SK-N-SH (cell line): ENCODE data around the gene THSD4. TPM values are rescaled to one million over a fixed set of nuclear protein-coding genes. Genes with fewer than 3 reads are reported as not detected.

Experiments used
- CTCF ChIA-PET: fragments of 300-600, 350-600 bp; formaldehyde crosslinking; extraction: SDS; loops from one replicate; lab custom pipeline; 2021; lab: Yijun Ruan, JAX
- POLR2A ChIA-PET: fragments of 350-600 bp; sonication (Branson Sonifier 250); formaldehyde crosslinking; extraction: SDS; loops from one replicate; lab custom pipeline; 2020; ENCODE audit warnings: antibody characterized with exemption, inconsistent platforms; lab: Yijun Ruan, JAX
- DNase-seq: peaks from one replicate; pipeline ENCODE4 v3.0.0; 2012
- H2AFZ ChIP-seq: fragments of 200-600 bp; sonication (generic); 2 replicates; pipeline ENCODE4 v1.8.1; 2016; ENCODE audit warnings: antibody characterized with exemption, mild to moderate bottlenecking, low read depth
- H3F3A ChIP-seq: fragments of 200-600 bp; sonication (generic); replicated peaks from 2 replicates; pipeline ENCODE3; 2016; ENCODE audit warnings: antibody characterized with exemption, mild to moderate bottlenecking; ENCODE audit not compliant: insufficient read depth
- H3K27ac ChIP-seq, 2 experiments: fragments of 200-500 bp in 1 of 2; fragments of 200-600 bp in 1 of 2; sonication (Bioruptor generic) in 1 of 2; sonication (generic), shearing (Covaris generic) in 1 of 2; 2 replicates each; pipeline versions ENCODE4 v1.5.1 to v1.6.1; 2014 to 2016; ENCODE audit warnings: low read depth in 2 of 2, inconsistent platforms in 1 of 2, low read length in 1 of 2, mild to moderate bottlenecking in 1 of 2, mixed read lengths in 1 of 2
- H3K27me3 ChIP-seq: fragments of 200-600 bp; sonication (generic), shearing (Covaris generic); 2 replicates; pipeline ENCODE4 v1.6.1; 2016; ENCODE audit warnings: mixed run types; ENCODE audit not compliant: insufficient read depth
- H3K36me3 ChIP-seq, 2 experiments: fragments of 200-500 bp in 1 of 2; fragments of 200-600 bp in 1 of 2; sonication (Bioruptor generic) in 1 of 2; sonication (generic) in 1 of 2; replicated peaks in 1 of 2; 2 replicates each; pipeline versions ENCODE3 to v1.5.1; 2014 to 2016; ENCODE audit warnings: low read length in 1 of 2, mild to moderate bottlenecking in 1 of 2; ENCODE audit not compliant: insufficient read depth in 2 of 2, control insufficient read depth in 1 of 2
- H3K4me1 ChIP-seq, 2 experiments: fragments of 200-500 bp in 1 of 2; fragments of 200-600 bp in 1 of 2; sonication (Bioruptor generic) in 1 of 2; sonication (generic), shearing (Covaris generic) in 1 of 2; 2 replicates each; pipeline versions ENCODE4 v1.5.1 to v1.6.1; 2014 to 2016; ENCODE audit warnings: low read depth in 1 of 2, low read length in 1 of 2, mixed run types in 1 of 2; ENCODE audit not compliant: insufficient read depth in 2 of 2, control insufficient read depth in 1 of 2
- H3K4me2 ChIP-seq: fragments of 200-600 bp; sonication (generic), shearing (Covaris generic); 2 replicates; pipeline ENCODE4 v1.6.1; 2017; ENCODE audit warnings: mixed run types
- H3K4me3 ChIP-seq, 2 experiments: fragments of 200-500 bp in 1 of 2; fragments of 200-600 bp in 1 of 2; sonication (Bioruptor generic) in 1 of 2; sonication (generic), shearing (Covaris generic) in 1 of 2; 2 replicates each; pipeline versions ENCODE4 v1.5.1 to v1.8.1; 2014 to 2016; ENCODE audit warnings: low read depth in 2 of 2, inconsistent platforms in 1 of 2, low read length in 1 of 2, mild to moderate bottlenecking in 1 of 2, mixed read lengths in 1 of 2, moderate library complexity in 1 of 2
- H3K79me2 ChIP-seq: fragments of 200-600 bp; sonication (generic); 2 replicates; pipeline ENCODE4 v1.8.1; 2017; ENCODE audit warnings: mild to moderate bottlenecking; ENCODE audit not compliant: insufficient read depth
- H3K9ac ChIP-seq: fragments of 200-600 bp; sonication (generic); 2 replicates; pipeline ENCODE4 v1.6.1; 2017; ENCODE audit warnings: mixed run types
- H3K9me2 ChIP-seq: fragments of 200-600 bp; sonication (generic); 2 replicates; pipeline ENCODE4 v1.6.1; 2017; ENCODE audit warnings: mixed run types
- H3K9me3 ChIP-seq: fragments of 200-600 bp; sonication (generic); 2 replicates; pipeline ENCODE4 v1.6.1; 2017; ENCODE audit warnings: mixed run types, mild to moderate bottlenecking, moderate library complexity
- H4K20me1 ChIP-seq: fragments of 200-600 bp; sonication (generic); 2 replicates; pipeline ENCODE4 v1.6.1; 2017; ENCODE audit warnings: mild to moderate bottlenecking, mixed run types; ENCODE audit not compliant: insufficient read depth
- CHD2 ChIP-seq: fragments of 150-350 bp; IDR thresholded peaks from 2 replicates; pipeline ENCODE4 v1.6.1; 2018; ENCODE audit warnings: low read length; ENCODE audit not compliant: partially characterized antibody
- CTCF ChIP-seq: fragments of 200-600 bp; sonication (generic); IDR thresholded peaks from 2 replicates; pipeline ENCODE4 v1.6.1; 2017; ENCODE audit warnings: antibody characterized with exemption, mild to moderate bottlenecking, moderate library complexity
- ELF1 ChIP-seq: IDR thresholded peaks from 2 replicates; pipeline ENCODE4 v1.4.0; 2012
- EZH2phosphoT487 ChIP-seq: fragments of 200-600 bp; sonication (generic); IDR thresholded peaks from 2 replicates; pipeline ENCODE4 v1.6.1; 2017; ENCODE audit warnings: low read depth, mixed run types, mild to moderate bottlenecking, antibody characterized with exemption, moderate library complexity, borderline replicate concordance
- FOSL2 ChIP-seq: IDR thresholded peaks from 2 replicates; pipeline ENCODE4 v1.4.0; 2012; ENCODE audit warnings: low read depth, mild to moderate bottlenecking, moderate library complexity, borderline replicate concordance
- FOXM1 ChIP-seq: IDR thresholded peaks from 2 replicates; pipeline ENCODE4 v1.4.0; 2012; ENCODE audit warnings: low read depth, mild to moderate bottlenecking
- GATA2 ChIP-seq: sonication (generic); formaldehyde crosslinking; IDR thresholded peaks from 2 replicates; pipeline ENCODE4 v1.5.0; 2020; ENCODE audit warnings: mild to moderate bottlenecking, missing genetic modification reagents
- IRF3 ChIP-seq: fragments of 150-350 bp; IDR thresholded peaks from 2 replicates; pipeline ENCODE4 v1.6.1; 2016; ENCODE audit warnings: mild to moderate bottlenecking, low read depth, low read length
- JUND ChIP-seq: IDR thresholded peaks from 2 replicates; pipeline ENCODE4 v1.4.0; 2012
- MEF2A ChIP-seq: IDR thresholded peaks from 2 replicates; pipeline ENCODE4 v1.4.0; 2012; ENCODE audit warnings: low read depth, borderline replicate concordance
- MXI1 ChIP-seq: IDR thresholded peaks from 2 replicates; pipeline ENCODE4 v1.6.1; 2012; ENCODE audit warnings: mild to moderate bottlenecking, low read depth, low read length, improper control_type of control experiment
- NFIC ChIP-seq: IDR thresholded peaks from 2 replicates; pipeline ENCODE4 v1.4.0; 2012; ENCODE audit warnings: borderline replicate concordance
- PBX3 ChIP-seq: IDR thresholded peaks from 2 replicates; pipeline ENCODE4; 2012
- POLR2AphosphoS5 ChIP-seq: IDR thresholded peaks from 2 replicates; pipeline ENCODE4 v1.6.1; 2012; ENCODE audit warnings: low read depth, low read length
- RAD21 ChIP-seq: IDR thresholded peaks from 2 replicates; pipeline ENCODE4 v1.6.1; 2012; ENCODE audit warnings: mild to moderate bottlenecking, low read length
- RCOR1 ChIP-seq: fragments of 150-350 bp; IDR thresholded peaks from 2 replicates; pipeline ENCODE4 v1.6.1; 2017; ENCODE audit warnings: antibody characterized with exemption, low read length
- RFX5 ChIP-seq: IDR thresholded peaks from 2 replicates; pipeline ENCODE4 v1.6.1; 2012; ENCODE audit warnings: mild to moderate bottlenecking, improper control_type of control experiment, low read length
- RXRA ChIP-seq: IDR thresholded peaks from 2 replicates; pipeline ENCODE4 v1.4.0; 2012; ENCODE audit warnings: low read depth, mild to moderate bottlenecking, borderline replicate concordance
- TEAD4 ChIP-seq: IDR thresholded peaks from 2 replicates; pipeline ENCODE4 v1.4.0; 2012; ENCODE audit warnings: mild to moderate bottlenecking, borderline replicate concordance; ENCODE audit not compliant: insufficient read depth
- USF2 ChIP-seq: fragments of 150-350 bp; IDR thresholded peaks from 2 replicates; pipeline ENCODE4 v1.6.1; 2017; ENCODE audit warnings: antibody characterized with exemption, low read length, low read depth, borderline replicate concordance
- YY1 ChIP-seq: IDR thresholded peaks from 2 replicates; pipeline ENCODE4 v1.4.0; 2012; ENCODE audit warnings: low read depth, mild to moderate bottlenecking
- ZBTB33 ChIP-seq: IDR thresholded peaks from 2 replicates; pipeline ENCODE4 v1.4.0; 2012; ENCODE audit warnings: low read depth, borderline replicate concordance
- WGBS: methylation state at CpG from one replicate; pipeline ENCODE4 v1.1.6; 2017; ENCODE audit warnings: low lambda C conversion rate; 5-methylcytosine and 5-hydroxymethylcytosine counted together
- polyA plus RNA-seq, 3 experiments: library from polyadenylated mRNA; depleted of rRNA; stranded (reverse); fragments of >200 nt; gene quantifications; 2 replicates each; pipeline ENCODE4 v1.2.3, GENCODE V29; 2012

Gene THSD4
- polyA plus RNA-seq, 1 of the 3 experiments (the other 2 are of a cell fraction) = 79.1 TPM

GRCh38 chr15:71489570-71489969 is 374.3 kb downstream of the THSD4 start (continued):
- TF ChIP-seq FOSL2 (no peak), YY1 (no peak), ZBTB33 (no peak), POLR2AphosphoS5 (no peak), TEAD4 (no peak), GATA2 (no peak), CHD2 (no peak), RFX5 (no peak), FOXM1 (no peak)

GRCh38 chr15:71493526-71493925 is 378.3 kb downstream of the THSD4 start:
- TF ChIP-seq RCOR1 = no peak
- TF ChIP-seq FOSL2 = no peak
- TF ChIP-seq EZH2phosphoT487 = no peak
- no peak for TF ChIP-seq RFX5
- no peak for TF ChIP-seq IRF3
- no peak for TF ChIP-seq MXI1
- TF ChIP-seq GATA2 = no peak
- no peak for TF ChIP-seq PBX3
- no peak for TF ChIP-seq MEF2A
- TF ChIP-seq ELF1 = no peak
- TF ChIP-seq CTCF = no peak
- no peak for TF ChIP-seq ZBTB33
- no peak for TF ChIP-seq USF2
- no peak for TF ChIP-seq TEAD4
- no peak for TF ChIP-seq NFIC
- no peak for TF ChIP-seq JUND
- TF ChIP-seq RAD21 = no peak
- no peak for TF ChIP-seq RXRA
- ChIA-PET CTCF (interaction anchor here (1.0 to 3.1 kb wide), 2 partner anchors 9 to 287 kb away, joined by 3 to 10 read pairs; no protein-coding TSS in a partner anchor), POLR2A (no interaction called here)
- H3F3A ChIP-seq = no peaks in the 10 kb centered on the region
- H2AFZ ChIP-seq = no peak overlapping the region
- 97% methylated on average over 3 of the region's 5 CpGs for WGBS
- no peak overlapping the region for H3K9ac ChIP-seq
- DNase-seq = no peak
- no peaks in the 10 kb centered on the region for H3K9me3 ChIP-seq
- H3K36me3 ChIP-seq = no peaks in the 10 kb centered on the region
- no peaks in the 10 kb centered on the region for H3K79me2 ChIP-seq
- H3K9me2 ChIP-seq = no peaks in the 10 kb centered on the region
- no peak overlapping the region for H3K4me3 ChIP-seq
- H3K27ac ChIP-seq = no peak overlapping the region
- H3K4me2 ChIP-seq = no peak overlapping the region
- H3K4me1 ChIP-seq = no peaks in the 10 kb centered on the region
- H4K20me1 ChIP-seq = no peaks in the 10 kb centered on the region; the same call in 1 of the 2 replicates
- H3K27me3 ChIP-seq = no peaks in the 10 kb centered on the region
